Sigmoid colon (tissue), 4 donors: ENCODE results near the gene SMG7.

Source experiments
- EP300 ChIP-seq, 4 donors: sonication (generic); formaldehyde crosslinking; IDR thresholded peaks; one replicate each; pipeline ENCODE4 v1.6.1; 2017; ENCODE audit warnings: antibody characterized with exemption in 4 of 4
- POLR2A ChIP-seq, 2 donors: fragments of 450-650 bp; IDR thresholded peaks; one replicate each; pipeline ENCODE4 v1.6.1; 2016; ENCODE audit warnings: antibody characterized with exemption in 2 of 2, mild to moderate bottlenecking in 2 of 2, moderate library complexity in 2 of 2
- TF ChIP-seq, protein P1 (sequence below), 4 experiments: fragments of 450-650 bp in 3 of 4; fragments of 200-600 bp in 1 of 4; IDR thresholded peaks; one replicate each; pipeline ENCODE4 v1.5.1; 2016 to 2019; ENCODE audit warnings: antibody characterized with exemption in 4 of 4, mild to moderate bottlenecking in 3 of 4, moderate library complexity in 2 of 4

DNA sequence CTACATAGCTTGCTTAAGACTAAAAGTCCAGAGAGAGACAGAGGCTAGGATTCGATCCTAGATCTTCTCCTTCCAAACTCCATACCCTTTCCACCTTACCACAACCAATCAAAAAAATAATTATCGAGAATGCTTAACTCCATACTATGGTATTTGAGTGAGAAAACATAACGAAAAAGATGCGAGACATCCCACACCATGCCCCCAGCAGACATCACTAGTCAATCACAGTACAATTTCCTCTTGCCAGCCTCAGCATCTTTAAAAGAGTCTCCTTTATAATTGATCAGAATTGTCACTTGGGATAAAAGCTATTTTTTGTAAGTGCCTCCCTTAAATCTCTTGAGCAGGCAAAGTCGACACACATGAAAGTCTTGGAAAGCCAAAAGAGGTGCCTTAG, 117.1 kb downstream of the SMG7 start:
- no peak for TF ChIP-seq EP300 (IDR thresholded peaks at IDR 0.05)
- TF ChIP-seq, protein P1, sequence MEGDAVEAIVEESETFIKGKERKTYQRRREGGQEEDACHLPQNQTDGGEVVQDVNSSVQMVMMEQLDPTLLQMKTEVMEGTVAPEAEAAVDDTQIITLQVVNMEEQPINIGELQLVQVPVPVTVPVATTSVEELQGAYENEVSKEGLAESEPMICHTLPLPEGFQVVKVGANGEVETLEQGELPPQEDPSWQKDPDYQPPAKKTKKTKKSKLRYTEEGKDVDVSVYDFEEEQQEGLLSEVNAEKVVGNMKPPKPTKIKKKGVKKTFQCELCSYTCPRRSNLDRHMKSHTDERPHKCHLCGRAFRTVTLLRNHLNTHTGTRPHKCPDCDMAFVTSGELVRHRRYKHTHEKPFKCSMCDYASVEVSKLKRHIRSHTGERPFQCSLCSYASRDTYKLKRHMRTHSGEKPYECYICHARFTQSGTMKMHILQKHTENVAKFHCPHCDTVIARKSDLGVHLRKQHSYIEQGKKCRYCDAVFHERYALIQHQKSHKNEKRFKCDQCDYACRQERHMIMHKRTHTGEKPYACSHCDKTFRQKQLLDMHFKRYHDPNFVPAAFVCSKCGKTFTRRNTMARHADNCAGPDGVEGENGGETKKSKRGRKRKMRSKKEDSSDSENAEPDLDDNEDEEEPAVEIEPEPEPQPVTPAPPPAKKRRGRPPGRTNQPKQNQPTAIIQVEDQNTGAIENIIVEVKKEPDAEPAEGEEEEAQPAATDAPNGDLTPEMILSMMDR (IDR thresholded peaks at IDR 0.05): no peak
- no peak for TF ChIP-seq POLR2A (IDR thresholded peaks at IDR 0.05)
